HUES6 (cell line): ENCODE measurements around the gene WDFY4.

Source experiments
- H3K27ac ChIP-seq: 2 replicates; pipeline ENCODE4 v1.7.0; 2013; ENCODE audit warnings: low read depth, mild to moderate bottlenecking, low read length, inconsistent platforms
- H3K27me3 ChIP-seq: 2 replicates; pipeline ENCODE4 v1.6.1; 2013; ENCODE audit warnings: low read length; ENCODE audit not compliant: control insufficient read depth, insufficient read depth
- H3K36me3 ChIP-seq: 2 replicates; pipeline ENCODE4 v1.6.1; 2013; ENCODE audit warnings: low read length; ENCODE audit not compliant: control insufficient read depth, insufficient read depth
- H3K4me1 ChIP-seq: 2 replicates; pipeline ENCODE4 v1.6.1; 2013; ENCODE audit warnings: low read length; ENCODE audit not compliant: control insufficient read depth, insufficient read depth
- H3K4me3 ChIP-seq: 2 replicates; pipeline ENCODE4 v1.5.1; 2013; ENCODE audit warnings: low read depth, low read length
- H3K9ac ChIP-seq: one replicate; pipeline ENCODE4 v1.6.1; 2013; ENCODE audit warnings: mild to moderate bottlenecking, low read length
- H3K9me3 ChIP-seq: 2 replicates; pipeline ENCODE4 v1.6.1; 2013; ENCODE audit warnings: low read depth, low read length; ENCODE audit not compliant: control insufficient read depth, insufficient read depth

WDFY4 gene

DNA sequence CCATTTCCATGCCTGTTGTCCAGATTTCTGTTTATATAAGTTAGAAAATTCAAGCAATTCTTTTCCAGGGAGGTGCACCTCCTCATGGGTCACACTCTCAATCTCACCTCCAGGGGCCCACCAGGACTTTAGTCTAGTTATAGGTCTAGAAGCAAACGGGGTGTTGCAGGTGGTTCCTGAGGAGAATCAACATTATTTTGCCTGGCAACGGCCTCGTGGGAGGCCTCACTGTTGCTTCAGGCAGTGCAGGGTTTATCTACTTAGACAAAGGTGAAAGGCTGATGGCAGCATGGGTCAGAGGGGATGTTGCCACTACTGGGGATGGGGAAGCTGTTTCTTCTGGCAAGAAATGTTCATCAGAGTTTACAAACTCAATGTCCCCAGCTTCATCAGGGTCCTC, 311.7 kb downstream of the WDFY4 start:
- H3K27me3 ChIP-seq = no peaks in the 10 kb centered on the region

DNA sequence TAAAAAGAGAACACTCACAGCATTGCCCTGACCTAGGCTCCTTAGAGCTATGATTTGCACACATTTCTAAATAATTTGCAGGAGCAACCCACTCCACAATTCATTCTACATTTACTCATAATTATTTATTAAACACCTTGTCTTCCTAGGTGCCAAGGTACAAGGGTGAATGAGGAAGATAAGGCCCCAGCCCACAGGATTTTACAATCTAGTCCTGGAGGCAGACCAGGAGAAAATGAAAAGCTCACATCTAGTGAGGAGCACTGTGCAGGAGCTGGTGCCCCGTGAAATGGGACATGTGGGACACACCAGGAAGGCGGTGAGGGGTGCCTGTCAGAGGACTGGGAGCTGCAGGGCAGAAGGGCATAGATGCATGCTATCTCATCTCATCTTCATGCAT, 314.7 kb downstream of the WDFY4 start:
- Histone ChIP-seq H3K27me3 (no peaks in the 10 kb centered on the region), H3K4me1 (peaks cover 6% of the 10 kb centered on the region; the same call in 1 of the 2 replicates), H3K4me3 (no peak overlapping the region), H3K9ac (no peak overlapping the region), H3K36me3 (no peaks in the 10 kb centered on the region), H3K27ac (no peak overlapping the region), H3K9me3 (no peaks in the 10 kb centered on the region)

More for the DNA sequence above, 311.7 kb downstream of the WDFY4 start:
- H3K4me3 ChIP-seq = no peak overlapping the region
- no peaks in the 10 kb centered on the region for H3K4me1 ChIP-seq
- no peaks in the 10 kb centered on the region for H3K36me3 ChIP-seq
- no peak overlapping the region for H3K27ac ChIP-seq
- H3K9me3 ChIP-seq = no peaks in the 10 kb centered on the region
- H3K9ac ChIP-seq = no peak overlapping the region

DNA sequence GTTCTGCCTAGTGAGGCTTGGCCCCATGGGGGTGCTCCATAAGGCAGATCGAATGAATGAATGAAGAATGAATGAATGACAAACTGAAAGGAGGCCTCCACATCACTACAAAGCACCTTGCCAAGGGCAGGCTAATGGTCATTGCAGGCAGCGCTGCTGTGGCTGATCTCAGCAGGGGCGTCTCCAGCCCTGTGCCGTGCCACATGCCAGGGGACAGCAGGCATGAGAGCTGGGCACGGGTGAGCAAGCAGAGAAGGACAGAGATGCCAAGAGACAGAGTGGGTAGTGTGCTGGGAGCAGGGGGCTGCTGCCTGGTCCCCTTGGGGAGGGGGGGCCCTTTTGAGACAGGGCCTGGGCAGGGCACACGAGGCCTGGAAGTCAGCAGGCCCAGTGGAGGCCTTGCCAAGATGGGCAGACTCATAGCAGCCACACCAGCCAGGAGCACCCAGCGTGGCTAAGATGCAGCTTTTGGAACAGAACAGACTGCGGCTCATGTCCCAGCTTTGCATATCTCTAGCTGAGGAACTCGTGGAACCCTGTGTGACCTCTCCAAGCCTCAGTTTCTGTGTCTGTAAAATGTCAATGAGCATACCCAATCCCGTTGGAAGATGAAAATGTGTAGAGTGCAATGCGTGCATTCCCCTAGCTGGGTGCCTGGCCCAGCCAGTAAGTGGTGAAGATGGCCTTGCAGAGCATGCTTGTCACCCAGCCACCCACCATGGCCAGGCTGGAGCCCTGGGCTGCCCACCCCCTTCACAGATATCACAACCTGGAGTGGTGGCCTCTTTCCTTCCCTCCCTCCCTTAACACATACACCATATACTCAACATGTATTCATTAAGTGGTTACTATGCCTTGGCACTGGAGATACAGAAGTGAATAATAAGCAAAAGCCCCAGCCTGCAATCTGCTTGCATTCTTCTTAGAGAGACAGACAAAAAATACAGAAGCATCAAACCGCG, 316.0 kb downstream of the WDFY4 start:
- H3K9ac ChIP-seq = no peak overlapping the region
- H3K4me1 ChIP-seq = peaks cover 6% of the 10 kb centered on the region; the same call in 1 of the 2 replicates
- H3K27ac ChIP-seq = no peak overlapping the region

DNA sequence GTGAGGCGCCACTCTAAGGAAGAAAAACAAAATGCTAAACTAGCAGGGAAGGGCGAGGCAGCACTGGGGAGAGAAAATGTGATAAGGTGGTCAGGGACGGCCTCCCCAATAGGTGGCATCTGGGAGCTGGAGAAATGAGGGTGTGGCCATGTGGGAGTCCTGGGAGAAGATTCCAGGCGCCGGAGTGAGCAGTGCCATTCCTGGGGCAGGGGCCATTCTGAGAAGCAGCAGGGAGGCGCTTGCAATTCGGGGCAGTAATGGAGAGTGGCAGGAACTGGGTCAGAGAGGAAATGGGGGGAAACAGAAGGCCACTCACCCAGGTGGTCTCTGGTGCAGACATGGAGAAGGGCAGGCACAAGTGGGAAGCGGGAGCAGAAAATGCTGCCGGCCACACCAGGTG, 316.7 kb downstream of the WDFY4 start:
- no peaks in the 10 kb centered on the region for H3K27me3 ChIP-seq
- no peak overlapping the region for H3K9ac ChIP-seq
- H3K4me1 ChIP-seq = peaks cover 6% of the 10 kb centered on the region; the same call in 1 of the 2 replicates
- no peak overlapping the region for H3K4me3 ChIP-seq
- H3K36me3 ChIP-seq = no peaks in the 10 kb centered on the region
- no peaks in the 10 kb centered on the region for H3K9me3 ChIP-seq
- H3K27ac ChIP-seq = no peak overlapping the region

More for the DNA sequence above, 316.0 kb downstream of the WDFY4 start:
- H3K36me3 ChIP-seq = no peaks in the 10 kb centered on the region
- no peak overlapping the region for H3K4me3 ChIP-seq
- H3K27me3 ChIP-seq = no peaks in the 10 kb centered on the region
- H3K9me3 ChIP-seq = no peaks in the 10 kb centered on the region

DNA sequence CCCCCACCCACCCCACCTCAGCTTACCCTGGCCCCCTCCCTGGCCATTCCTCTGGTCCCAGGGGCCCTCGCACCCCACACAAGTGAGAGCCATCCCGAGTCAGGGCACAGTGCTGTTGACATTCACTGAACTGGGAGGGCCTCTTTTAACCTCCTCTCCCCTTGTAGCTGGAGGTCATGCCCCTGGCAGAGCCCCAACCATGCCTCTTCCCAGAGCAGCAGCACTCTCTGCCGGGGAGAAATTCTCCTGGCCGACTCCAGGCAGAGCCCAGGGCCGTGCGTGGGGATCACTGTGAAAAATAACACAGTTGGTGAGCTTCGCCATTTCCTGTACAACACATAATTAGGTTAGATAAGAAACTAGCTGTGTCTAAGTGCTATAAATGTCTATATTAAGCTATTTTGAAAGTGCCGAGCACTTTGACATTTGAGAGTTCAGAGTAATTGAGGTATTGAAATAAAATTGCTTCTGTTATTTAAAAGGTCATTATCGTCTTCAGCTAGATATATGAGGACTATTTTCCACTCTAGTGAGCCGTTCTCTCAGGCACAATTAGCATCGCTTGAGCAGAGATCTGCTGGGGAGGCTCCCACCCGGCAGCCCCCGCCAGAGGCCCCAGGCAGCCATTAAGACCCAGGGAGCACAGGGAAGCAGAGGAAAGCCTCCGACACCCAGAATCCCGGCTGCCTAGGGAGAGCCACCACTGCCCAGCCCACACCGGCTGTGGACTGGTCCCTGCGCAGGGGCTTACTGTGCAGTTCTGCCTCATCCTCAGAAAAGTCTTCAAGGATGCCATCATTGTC, 317.4 kb downstream of the WDFY4 start:
- H3K27me3 ChIP-seq = no peaks in the 10 kb centered on the region
- no peak overlapping the region for H3K4me3 ChIP-seq
- H3K9ac ChIP-seq = no peak overlapping the region
- H3K4me1 ChIP-seq = peaks cover 6% of the 10 kb centered on the region; the same call in 1 of the 2 replicates
- H3K27ac ChIP-seq = no peak overlapping the region
- no peaks in the 10 kb centered on the region for H3K9me3 ChIP-seq
- no peaks in the 10 kb centered on the region for H3K36me3 ChIP-seq

DNA sequence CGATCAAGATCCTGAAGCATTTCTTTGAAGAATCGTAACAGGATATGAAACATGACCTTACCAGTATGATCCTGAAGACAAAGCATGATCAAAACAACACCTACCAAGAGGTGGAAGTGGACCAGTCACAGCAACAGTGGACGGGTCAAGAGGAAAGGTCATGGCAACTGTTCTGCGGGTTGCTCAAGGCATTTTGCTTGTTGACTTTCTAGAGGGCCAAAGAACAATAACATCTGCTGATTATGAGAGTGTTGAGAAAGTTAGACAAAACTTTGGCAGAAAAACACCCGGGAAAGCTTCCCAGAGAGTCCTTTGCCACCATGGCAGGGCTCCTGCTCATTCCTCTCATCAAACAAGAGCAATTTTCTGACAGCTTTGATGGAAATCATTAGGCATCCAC, 320.6 kb downstream of the WDFY4 start:
- no peak overlapping the region for H3K4me3 ChIP-seq
- H3K36me3 ChIP-seq = no peaks in the 10 kb centered on the region
- peaks cover 6% of the 10 kb centered on the region; the same call in 1 of the 2 replicates for H3K4me1 ChIP-seq
- H3K9ac ChIP-seq = no peak overlapping the region
- H3K27me3 ChIP-seq = no peaks in the 10 kb centered on the region
- no peak overlapping the region for H3K27ac ChIP-seq
- no peaks in the 10 kb centered on the region for H3K9me3 ChIP-seq

DNA sequence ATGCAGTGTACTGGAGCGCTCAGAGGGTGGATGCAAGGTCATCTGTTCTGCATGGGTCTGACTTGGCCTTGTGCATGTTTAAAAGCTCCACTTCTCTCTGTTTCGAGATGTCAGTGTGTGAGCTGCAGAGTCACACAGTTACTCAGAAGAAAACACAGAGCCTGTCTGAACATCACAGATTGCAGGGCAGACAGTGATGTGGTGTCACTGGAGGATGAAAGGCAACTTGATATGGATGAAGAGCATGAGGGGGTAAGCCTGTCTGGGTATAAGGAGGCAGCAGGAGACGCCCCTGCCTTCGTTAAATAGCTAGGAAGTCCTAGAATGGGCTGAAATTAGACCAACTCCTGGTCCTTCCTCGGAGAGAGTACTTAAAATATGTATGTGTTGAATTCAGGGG, 322.5 kb downstream of the WDFY4 start:
- no peak overlapping the region for H3K27ac ChIP-seq
- H3K9me3 ChIP-seq = no peaks in the 10 kb centered on the region
- H3K9ac ChIP-seq = no peak overlapping the region
- no peaks in the 10 kb centered on the region for H3K36me3 ChIP-seq
- no peak overlapping the region for H3K4me3 ChIP-seq
- no peaks in the 10 kb centered on the region for H3K27me3 ChIP-seq
- no peaks in the 10 kb centered on the region for H3K4me1 ChIP-seq

DNA sequence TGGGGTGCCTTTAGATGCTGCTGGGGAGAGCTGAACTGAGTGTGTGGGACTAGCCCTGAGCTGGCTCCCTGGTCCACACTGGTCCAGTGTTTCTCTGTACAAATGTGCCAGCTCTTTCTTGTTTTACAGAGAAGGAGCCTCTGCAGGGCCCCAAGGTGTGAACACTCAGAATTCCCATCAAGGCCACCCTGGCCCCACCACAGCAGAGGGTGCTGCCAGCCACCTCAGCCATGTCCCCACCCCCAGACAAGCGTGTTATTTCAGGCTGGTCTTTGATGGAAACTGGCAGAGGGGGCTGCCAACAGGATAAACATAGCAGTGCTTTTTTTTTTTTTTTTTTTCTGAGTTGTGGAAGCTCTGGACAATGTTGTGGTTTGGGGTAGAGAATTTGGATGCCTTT, 323.4 kb downstream of the WDFY4 start:
- Histone ChIP-seq H3K36me3 (no peaks in the 10 kb centered on the region), H3K27me3 (no peaks in the 10 kb centered on the region), H3K9ac (no peak overlapping the region), H3K4me1 (no peaks in the 10 kb centered on the region), H3K9me3 (no peaks in the 10 kb centered on the region), H3K4me3 (no peak overlapping the region), H3K27ac (no peak overlapping the region)

DNA sequence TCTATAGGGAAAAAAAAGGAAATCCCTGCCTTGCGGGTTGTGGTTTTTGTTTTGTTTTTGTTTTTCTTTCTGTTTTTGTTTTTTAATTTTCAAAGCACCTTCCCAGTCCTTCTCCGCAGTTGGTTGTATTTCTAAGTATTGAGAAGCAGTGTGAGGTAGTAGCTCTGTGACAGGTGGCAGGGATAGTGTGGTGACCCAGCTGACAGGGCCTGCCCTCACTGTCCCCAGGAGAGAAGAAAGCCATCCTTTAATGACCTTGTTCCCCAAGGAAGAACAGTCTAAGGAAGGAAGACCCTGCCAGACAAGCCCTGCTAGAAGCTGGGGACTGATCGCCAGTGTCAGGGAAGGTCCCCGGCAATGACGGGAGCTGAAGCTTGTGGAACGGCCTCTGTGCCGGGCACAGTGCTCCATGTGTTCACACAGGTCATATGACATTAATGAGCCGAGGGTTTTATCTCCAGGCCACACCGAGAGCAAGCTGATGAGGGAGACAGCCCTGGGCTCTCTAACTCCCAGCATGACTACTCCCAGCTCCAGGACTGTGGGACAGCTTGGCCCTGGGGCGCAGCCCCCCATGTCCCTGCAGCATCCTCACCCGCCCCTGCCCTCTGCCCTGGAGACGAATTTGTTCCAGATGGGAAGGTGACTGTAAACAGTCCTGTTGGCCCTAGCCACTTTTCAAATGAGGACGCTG, 324.0 kb downstream of the WDFY4 start:
- Histone ChIP-seq H3K9ac (no peak overlapping the region), H3K27ac (no peak overlapping the region), H3K4me1 (no peaks in the 10 kb centered on the region), H3K9me3 (no peaks in the 10 kb centered on the region), H3K36me3 (no peaks in the 10 kb centered on the region), H3K27me3 (no peaks in the 10 kb centered on the region), H3K4me3 (no peak overlapping the region)

DNA sequence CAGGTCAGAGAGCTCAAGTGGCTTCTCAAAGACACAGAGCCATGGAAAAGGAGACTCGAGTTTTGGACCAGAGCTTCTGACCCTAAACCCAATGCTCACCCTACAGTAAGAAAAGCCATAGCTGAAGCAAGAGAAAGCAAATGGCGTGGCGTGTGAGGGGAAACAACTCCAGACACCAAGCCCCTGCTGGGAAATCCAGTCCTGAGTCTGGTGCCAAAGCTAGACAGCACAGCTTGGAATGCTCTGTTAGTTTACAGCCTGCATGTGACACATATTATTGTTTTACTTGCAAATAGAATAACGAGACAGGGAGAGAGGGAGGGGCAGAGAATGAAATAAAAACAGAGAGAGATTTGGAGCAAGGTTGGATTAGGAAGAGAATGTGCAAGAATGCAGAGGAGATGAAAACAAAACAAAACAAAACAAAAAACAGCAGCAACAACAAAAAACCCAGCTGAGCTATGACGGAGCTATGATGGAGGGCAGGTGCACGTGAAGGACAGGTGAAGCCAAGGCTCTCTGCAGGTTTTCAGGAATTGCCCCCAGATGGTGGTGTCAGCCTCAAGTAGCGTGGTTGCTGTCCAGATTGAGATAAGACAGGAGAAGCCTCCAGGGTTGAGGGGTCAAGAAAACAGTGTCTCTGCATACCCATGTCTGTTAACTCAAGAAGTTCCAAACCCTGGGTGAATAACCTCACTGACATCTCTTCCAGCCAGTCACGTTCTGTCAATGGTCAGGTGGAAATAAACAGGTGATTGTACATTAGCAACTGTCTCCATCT, 324.7 kb downstream of the WDFY4 start:
- Histone ChIP-seq H3K27me3 (no peaks in the 10 kb centered on the region), H3K36me3 (no peaks in the 10 kb centered on the region), H3K9me3 (no peaks in the 10 kb centered on the region)

More for the DNA sequence above, 324.7 kb downstream of the WDFY4 start:
- no peak overlapping the region for H3K4me3 ChIP-seq
- H3K9ac ChIP-seq = no peak overlapping the region
- H3K4me1 ChIP-seq = no peaks in the 10 kb centered on the region
- no peak overlapping the region for H3K27ac ChIP-seq
